Measurements from ENCODE around the gene BPIFB1. TPM values are rescaled to one million over a fixed set of nuclear protein-coding genes. Genes with fewer than 3 reads are reported as not detected.

The BPIFB1 gene
- total RNA-seq, 1 experiment from 2014 or later: not detected

DNA sequence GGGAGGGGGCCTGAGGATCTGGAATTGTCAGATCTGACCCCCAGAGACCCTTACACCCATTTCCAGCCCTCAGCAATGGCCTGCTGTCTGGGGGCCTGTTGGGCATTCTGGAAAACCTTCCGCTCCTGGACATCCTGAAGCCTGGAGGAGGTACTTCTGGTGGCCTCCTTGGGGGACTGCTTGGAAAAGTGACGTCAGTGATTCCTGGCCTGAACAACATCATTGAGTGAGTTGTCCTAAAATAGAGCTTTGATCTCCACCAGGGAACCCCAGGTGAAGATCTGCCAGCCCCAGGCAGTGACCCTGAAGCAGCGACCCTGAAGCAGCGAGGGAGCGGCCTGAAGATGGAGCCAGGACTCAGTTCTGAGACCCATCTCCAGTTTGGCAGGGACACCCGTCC is 45.0 kb upstream of the BPIFB1 start:
- no TSS peak for BruUV-seq (replicated peaks)
- H3K27ac Mint-ChIP-seq (ENCODE audit: low read depth, unreplicated experiment): no peak overlapping the region

DNA sequence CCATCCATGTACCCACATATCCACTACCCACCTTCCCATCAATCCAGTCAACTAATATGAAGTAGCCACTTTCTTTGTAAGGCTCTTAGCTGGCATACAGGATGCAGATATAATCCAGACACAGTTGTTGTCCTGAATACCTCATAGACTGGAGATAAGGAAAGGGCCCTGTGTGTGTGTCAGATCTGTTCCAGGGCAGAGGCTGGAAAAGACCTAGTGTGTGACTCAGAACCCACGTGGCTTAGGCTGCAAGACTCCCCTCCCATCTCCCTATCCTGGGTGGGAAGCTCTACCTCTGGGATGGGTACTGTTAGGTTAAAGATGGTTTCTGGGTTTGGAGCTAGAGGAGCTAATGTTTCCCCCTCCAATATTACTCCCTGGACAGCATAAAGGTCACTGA is 43.6 kb upstream of the BPIFB1 start:
- H3K27me3 Mint-ChIP-seq (ENCODE audit: insufficient read depth, unreplicated experiment): peaks cover 82% of the 10 kb centered on the region
- no peak overlapping the region for H3K27ac Mint-ChIP-seq (ENCODE audit: low read depth, unreplicated experiment)
- POLR2A ChIA-PET: no interaction called here
- H3K9me3 Mint-ChIP-seq (ENCODE audit: unreplicated experiment): no peaks in the 10 kb centered on the region
- no TSS peak for BruUV-seq (replicated peaks)
- intact Hi-C loops (cut with micrococcal nuclease): no loop called here
- TF ChIP-seq, protein P1, sequence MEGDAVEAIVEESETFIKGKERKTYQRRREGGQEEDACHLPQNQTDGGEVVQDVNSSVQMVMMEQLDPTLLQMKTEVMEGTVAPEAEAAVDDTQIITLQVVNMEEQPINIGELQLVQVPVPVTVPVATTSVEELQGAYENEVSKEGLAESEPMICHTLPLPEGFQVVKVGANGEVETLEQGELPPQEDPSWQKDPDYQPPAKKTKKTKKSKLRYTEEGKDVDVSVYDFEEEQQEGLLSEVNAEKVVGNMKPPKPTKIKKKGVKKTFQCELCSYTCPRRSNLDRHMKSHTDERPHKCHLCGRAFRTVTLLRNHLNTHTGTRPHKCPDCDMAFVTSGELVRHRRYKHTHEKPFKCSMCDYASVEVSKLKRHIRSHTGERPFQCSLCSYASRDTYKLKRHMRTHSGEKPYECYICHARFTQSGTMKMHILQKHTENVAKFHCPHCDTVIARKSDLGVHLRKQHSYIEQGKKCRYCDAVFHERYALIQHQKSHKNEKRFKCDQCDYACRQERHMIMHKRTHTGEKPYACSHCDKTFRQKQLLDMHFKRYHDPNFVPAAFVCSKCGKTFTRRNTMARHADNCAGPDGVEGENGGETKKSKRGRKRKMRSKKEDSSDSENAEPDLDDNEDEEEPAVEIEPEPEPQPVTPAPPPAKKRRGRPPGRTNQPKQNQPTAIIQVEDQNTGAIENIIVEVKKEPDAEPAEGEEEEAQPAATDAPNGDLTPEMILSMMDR (IDR thresholded peaks at IDR 0.05; ENCODE audit: unreplicated experiment): no peak
- CTCF ChIA-PET: interaction anchor here (0.6 to 1.6 kb wide), 2 partner anchors 60 to 202 kb away, joined by 3 to 6 read pairs; no protein-coding TSS in a partner anchor
- no peak overlapping the region for H3K4me3 Mint-ChIP-seq (ENCODE audit: unreplicated experiment)
- no peaks in the 10 kb centered on the region for H3K4me1 Mint-ChIP-seq (ENCODE audit: insufficient read depth, unreplicated experiment)
- H3K36me3 Mint-ChIP-seq (ENCODE audit: insufficient read depth, unreplicated experiment): no peaks in the 10 kb centered on the region
- DNase-seq (ENCODE audit: unreplicated experiment): no peak

More for the DNA sequence above, 45.0 kb upstream of the BPIFB1 start:
- intact Hi-C loops (cut with micrococcal nuclease): no loop called here
- no peak overlapping the region for H3K4me3 Mint-ChIP-seq (ENCODE audit: unreplicated experiment)
- DNase-seq (ENCODE audit: unreplicated experiment): no peak
- no peaks in the 10 kb centered on the region for H3K9me3 Mint-ChIP-seq (ENCODE audit: unreplicated experiment)
- no peaks in the 10 kb centered on the region for H3K4me1 Mint-ChIP-seq (ENCODE audit: insufficient read depth, unreplicated experiment)
- ChIA-PET POLR2A (no interaction called here), CTCF (interaction anchor here (0.7 kb wide), 1 partner anchor 27 kb away, joined by 4 read pairs; no protein-coding TSS in a partner anchor)
- TF ChIP-seq, protein P1 (IDR thresholded peaks at IDR 0.05; ENCODE audit: unreplicated experiment): no peak
- H3K27me3 Mint-ChIP-seq (ENCODE audit: insufficient read depth, unreplicated experiment): peaks cover 80% of the 10 kb centered on the region
- H3K36me3 Mint-ChIP-seq (ENCODE audit: insufficient read depth, unreplicated experiment): no peaks in the 10 kb centered on the region

DNA sequence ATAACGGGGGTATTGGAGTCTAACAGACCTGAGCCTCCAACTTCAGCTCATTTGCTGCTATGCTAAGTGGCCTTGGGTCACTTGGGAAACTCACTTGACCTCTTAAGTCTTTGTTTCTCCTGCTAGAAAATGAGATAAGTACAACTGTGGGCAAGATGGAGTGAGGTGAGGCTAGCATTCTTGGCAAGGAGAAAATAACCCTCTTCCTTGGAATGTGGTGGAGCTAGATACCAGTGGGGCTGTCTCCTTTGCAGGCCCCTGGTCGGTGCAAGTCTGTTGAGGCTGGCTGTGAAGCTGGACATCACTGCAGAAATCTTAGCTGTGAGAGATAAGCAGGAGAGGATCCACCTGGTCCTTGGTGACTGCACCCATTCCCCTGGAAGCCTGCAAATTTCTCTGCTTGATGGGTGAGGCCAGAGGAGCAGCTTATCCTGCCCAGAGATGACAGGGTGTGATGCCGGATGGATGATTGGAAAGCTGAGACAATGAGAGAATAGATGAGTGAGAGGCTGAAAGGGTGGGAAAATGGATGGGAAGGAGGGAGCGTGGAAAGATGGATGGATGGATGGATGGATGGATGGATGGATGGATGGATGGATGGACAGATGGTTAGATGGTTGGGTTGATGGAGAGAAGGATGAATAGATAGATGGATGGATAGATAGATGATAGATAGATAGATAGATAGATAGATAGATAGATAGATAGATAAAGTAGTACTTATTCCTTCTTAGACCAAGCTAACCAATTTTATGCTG is 42.9 kb upstream of the BPIFB1 start:
- no peaks in the 10 kb centered on the region for H3K36me3 Mint-ChIP-seq (ENCODE audit: insufficient read depth, unreplicated experiment)
- H3K27me3 Mint-ChIP-seq (ENCODE audit: insufficient read depth, unreplicated experiment): peaks cover 89% of the 10 kb centered on the region
- CTCF ChIA-PET: interaction anchor here (0.6 to 1.6 kb wide), 4 partner anchors 23 to 1200 kb away, joined by 3 to 6 read pairs (median 3); no protein-coding TSS in a partner anchor
- no peaks in the 10 kb centered on the region for H3K9me3 Mint-ChIP-seq (ENCODE audit: unreplicated experiment)
- H3K4me1 Mint-ChIP-seq (ENCODE audit: insufficient read depth, unreplicated experiment): no peaks in the 10 kb centered on the region
- POLR2A ChIA-PET: no interaction called here
- H3K4me3 Mint-ChIP-seq (ENCODE audit: unreplicated experiment): no peak overlapping the region
- no peak overlapping the region for H3K27ac Mint-ChIP-seq (ENCODE audit: low read depth, unreplicated experiment)
- no peak for DNase-seq (ENCODE audit: unreplicated experiment)
- TF ChIP-seq, protein P1 (IDR thresholded peaks at IDR 0.05; ENCODE audit: unreplicated experiment): no peak
- intact Hi-C loops (cut with micrococcal nuclease): no loop called here
- no TSS peak for BruUV-seq (replicated peaks)

DNA sequence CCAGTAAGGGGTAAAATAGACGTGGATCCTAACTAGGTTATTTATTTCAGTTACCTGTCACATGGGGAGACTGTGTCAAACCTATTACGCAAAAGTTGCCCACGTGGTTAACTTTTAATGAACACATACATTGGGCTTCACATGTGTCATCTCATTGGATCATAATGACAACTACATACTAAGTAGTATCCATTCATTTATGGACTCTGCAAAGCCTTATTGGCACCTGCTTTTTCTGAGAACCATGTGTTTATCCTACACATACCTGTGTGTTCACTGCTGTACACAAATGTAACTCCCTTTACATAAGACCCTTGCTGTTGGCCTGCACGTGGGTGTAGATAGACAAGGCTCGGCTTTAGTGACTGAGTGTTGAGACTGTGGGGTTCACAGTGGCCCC is 42.1 kb upstream of the BPIFB1 start:
- no peak overlapping the region for H3K4me3 Mint-ChIP-seq (ENCODE audit: unreplicated experiment)
- CTCF ChIA-PET: interaction anchor here (1.6 kb wide), 1 partner anchor 59 kb away, joined by 6 read pairs; no protein-coding TSS in a partner anchor
- H3K36me3 Mint-ChIP-seq (ENCODE audit: insufficient read depth, unreplicated experiment): no peaks in the 10 kb centered on the region
- TF ChIP-seq, protein P1 (IDR thresholded peaks at IDR 0.05; ENCODE audit: unreplicated experiment): no peak
- POLR2A ChIA-PET: no interaction called here
- H3K27ac Mint-ChIP-seq (ENCODE audit: low read depth, unreplicated experiment): no peak overlapping the region
- intact Hi-C loops (cut with micrococcal nuclease): no loop called here
- no peaks in the 10 kb centered on the region for H3K9me3 Mint-ChIP-seq (ENCODE audit: unreplicated experiment)
- H3K4me1 Mint-ChIP-seq (ENCODE audit: insufficient read depth, unreplicated experiment): no peaks in the 10 kb centered on the region
- BruUV-seq (replicated peaks): no TSS peak
- H3K27me3 Mint-ChIP-seq (ENCODE audit: insufficient read depth, unreplicated experiment): peaks cover 87% of the 10 kb centered on the region
- DNase-seq (ENCODE audit: unreplicated experiment): no peak
